GM23338 (cell line): ENCODE results near the gene COPB2. TPM values are rescaled to one million over a fixed set of nuclear protein-coding genes. Genes with fewer than 3 reads are reported as not detected.

Experiments used
- ATAC-seq: fragments of 200-7000 bp; cut with Tn5 transposase; 3 replicates; pipeline ENCODE4 v1.9.1; 2020
- DNase-seq: peaks from one replicate; pipeline ENCODE4 v3.0.0-alpha.2; 2015; ENCODE audit warnings: low spot score
- H2AFZ ChIP-seq: fragments of 200-600 bp; sonication (generic); 2 replicates; pipeline ENCODE4 v1.8.0; 2016; ENCODE audit warnings: antibody characterized with exemption, mild to moderate bottlenecking, moderate library complexity
- H3F3A ChIP-seq: fragments of 200-600 bp; sonication (generic); replicated peaks from 2 replicates; pipeline ENCODE4 v1.8.0; 2017; ENCODE audit warnings: antibody characterized with exemption, mixed run types, low read depth
- H3K27ac ChIP-seq: fragments of 200-600 bp; sonication (generic); 2 replicates; pipeline ENCODE4 v1.6.1; 2016; ENCODE audit warnings: low read depth
- H3K27me3 ChIP-seq: fragments of 200-600 bp; sonication (generic); 2 replicates; pipeline ENCODE4 v1.8.0; 2016; ENCODE audit warnings: mild to moderate bottlenecking, mixed run types, moderate library complexity; ENCODE audit not compliant: insufficient read depth
- H3K36me3 ChIP-seq: fragments of 200-600 bp; sonication (generic); 2 replicates; pipeline ENCODE4 v1.8.0; 2016; ENCODE audit warnings: mild to moderate bottlenecking; ENCODE audit not compliant: insufficient read depth
- H3K4me1 ChIP-seq: fragments of 200-600 bp; sonication (generic); 2 replicates; pipeline ENCODE4 v1.8.0; 2016; ENCODE audit warnings: mild to moderate bottlenecking, moderate library complexity; ENCODE audit not compliant: insufficient read depth
- H3K4me2 ChIP-seq: fragments of 200-600 bp; sonication (generic); 2 replicates; pipeline ENCODE4 v1.7.1; 2017; ENCODE audit warnings: mixed run types
- H3K4me3 ChIP-seq: fragments of 200-600 bp; sonication (generic); 2 replicates; pipeline ENCODE4 v1.6.1; 2016; ENCODE audit warnings: mixed run types
- H3K79me2 ChIP-seq: fragments of 200-600 bp; sonication (generic); replicated peaks from 2 replicates; pipeline ENCODE4 v1.8.0; 2017; ENCODE audit warnings: mild to moderate bottlenecking; ENCODE audit not compliant: insufficient read depth
- H3K9me2 ChIP-seq: fragments of 200-600 bp; sonication (generic); 2 replicates; pipeline ENCODE4 v1.8.0; 2017; ENCODE audit not compliant: insufficient read depth
- H4K20me1 ChIP-seq: fragments of 200-600 bp; sonication (generic); replicated peaks from 2 replicates; pipeline ENCODE4 v1.8.0; 2017; ENCODE audit warnings: mild to moderate bottlenecking; ENCODE audit not compliant: insufficient read depth
- H3K27ac Mint-ChIP-seq: 2 replicates; pipeline ENCODE4 v1.8.0; 2020; ENCODE audit warnings: inconsistent platforms, mild to moderate bottlenecking, moderate library complexity, mixed read lengths
- H3K27me3 Mint-ChIP-seq: 3 replicates; pipeline ENCODE4 v1.8.0; 2022; ENCODE audit warnings: low read depth, mild to moderate bottlenecking, moderate library complexity, mixed read lengths, inconsistent platforms; ENCODE audit not compliant: insufficient read depth, poor library complexity
- H3K36me3 Mint-ChIP-seq: 3 replicates; pipeline ENCODE4 v1.8.0; 2021; ENCODE audit warnings: low read depth, mild to moderate bottlenecking, inconsistent platforms, moderate library complexity, mixed read lengths
- H3K4me1 Mint-ChIP-seq: 3 replicates; pipeline ENCODE4 v1.8.0; 2020; ENCODE audit warnings: mild to moderate bottlenecking, inconsistent platforms, mixed read lengths
- H3K4me3 Mint-ChIP-seq: 3 replicates; pipeline ENCODE4 v1.8.0; 2021; ENCODE audit warnings: moderate library complexity, mild to moderate bottlenecking, inconsistent platforms, mixed read lengths
- H3K9me3 Mint-ChIP-seq: 3 replicates; pipeline ENCODE4 v1.8.0; 2020; ENCODE audit warnings: moderate library complexity, mild to moderate bottlenecking, inconsistent platforms, mixed read lengths
- CREB1 ChIP-seq: fragments of 250-450 bp; sonication (Bioruptor Pico); IDR thresholded peaks from 2 replicates; pipeline ENCODE4 v1.5.0; 2020; ENCODE audit warnings: low read depth, mild to moderate bottlenecking, moderate library complexity
- CTCF ChIP-seq, 2 experiments: fragments of 200-600 bp in 1 of 2; sonication (generic) in 1 of 2; conservative IDR thresholded peaks; 2 replicates each; pipeline versions ENCODE4 v1.5.1 to v1.6.1; 2016 to 2017; ENCODE audit warnings: antibody characterized with exemption in 2 of 2, low read depth in 2 of 2, mild to moderate bottlenecking in 2 of 2, moderate library complexity in 1 of 2
- ETS1 ChIP-seq: IDR thresholded peaks from 2 replicates; pipeline ENCODE4 v1.6.1; 2016; ENCODE audit warnings: antibody characterized with exemption
- EZH2 ChIP-seq: fragments of 200-600 bp; sonication (generic); IDR thresholded peaks from one replicate; pipeline ENCODE4 v1.8.0; 2017; ENCODE audit warnings: antibody characterized with exemption, mild to moderate bottlenecking, low read depth; ENCODE audit not compliant: unreplicated experiment
- EZH2phosphoT487 ChIP-seq: fragments of 200-600 bp; sonication (generic); IDR thresholded peaks from one replicate; pipeline ENCODE4 v1.8.1; 2018; ENCODE audit warnings: antibody characterized with exemption; ENCODE audit not compliant: unreplicated experiment
- JUNB ChIP-seq: IDR thresholded peaks from one replicate; pipeline ENCODE4 v1.6.1; 2016; ENCODE audit warnings: antibody characterized with exemption; ENCODE audit not compliant: unreplicated experiment
- NANOG ChIP-seq: IDR thresholded peaks from 2 replicates; pipeline ENCODE4 v1.6.1; 2016; ENCODE audit warnings: antibody characterized with exemption, borderline replicate concordance
- POLR2AphosphoS5 ChIP-seq: IDR thresholded peaks from 2 replicates; pipeline ENCODE4 v1.6.1; 2016; ENCODE audit warnings: antibody characterized with exemption, low read depth
- STAT1 ChIP-seq: IDR thresholded peaks from one replicate; pipeline ENCODE4 v1.6.1; 2016; ENCODE audit warnings: antibody characterized with exemption; ENCODE audit not compliant: unreplicated experiment
- ZNF114 ChIP-seq: fragments of 250-450 bp; sonication (Bioruptor Pico); IDR thresholded peaks from 2 replicates; pipeline ENCODE4 v1.5.0; 2020; ENCODE audit warnings: mild to moderate bottlenecking, moderate library complexity
- ZNF331 ChIP-seq: fragments of 250-450 bp; sonication (Bioruptor Pico); IDR thresholded peaks from 2 replicates; pipeline ENCODE4 v1.5.0; 2020; ENCODE audit warnings: low read depth, mild to moderate bottlenecking, moderate library complexity
- ZNF462 ChIP-seq: fragments of 250-450 bp; sonication (Bioruptor Pico); IDR thresholded peaks from 2 replicates; pipeline ENCODE4 v1.5.0; 2020; ENCODE audit warnings: mild to moderate bottlenecking, moderate library complexity
- polyA plus RNA-seq: library from polyadenylated mRNA; unstranded; fragments of >200 nt; fragmentation: Nextera tagmentation; extraction: Ambion mirVana; gene quantifications from 2 replicates; pipeline ENCODE4 v1.2.1, GENCODE V29; 2016
- total RNA-seq: library from RNA; depleted of rRNA; stranded (reverse); fragments of >200 nt; shearing (Covaris generic); gene quantifications from 2 replicates; pipeline ENCODE4 v1.2.3, GENCODE V29; 2014

The COPB2 gene
- total and polyA plus RNA-seq, 2 experiments from 2014 or later: 48.2 to 89.1 TPM

DNA sequence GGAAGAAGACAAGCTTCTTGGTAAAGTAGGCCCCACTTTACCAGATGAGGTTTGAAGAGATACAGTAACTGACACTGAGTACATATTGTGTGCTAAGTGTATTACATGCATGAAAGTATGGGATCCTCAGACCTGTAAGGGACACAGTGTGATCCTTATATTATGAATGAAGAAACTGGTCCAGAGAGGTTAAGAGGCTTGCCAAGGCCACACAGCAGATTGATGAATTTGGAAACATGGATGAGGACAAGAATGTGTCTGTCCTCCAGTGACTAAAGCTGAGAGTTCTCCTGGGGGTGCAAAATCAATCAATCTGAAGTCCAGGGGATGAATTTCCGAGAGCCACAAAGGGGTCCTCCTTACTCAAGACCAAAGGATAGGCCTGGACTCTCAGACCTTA, 77.0 kb downstream of the COPB2 start (continued):
- no peak for TF ChIP-seq ZNF462 (CRISPR knock-in tag)

DNA sequence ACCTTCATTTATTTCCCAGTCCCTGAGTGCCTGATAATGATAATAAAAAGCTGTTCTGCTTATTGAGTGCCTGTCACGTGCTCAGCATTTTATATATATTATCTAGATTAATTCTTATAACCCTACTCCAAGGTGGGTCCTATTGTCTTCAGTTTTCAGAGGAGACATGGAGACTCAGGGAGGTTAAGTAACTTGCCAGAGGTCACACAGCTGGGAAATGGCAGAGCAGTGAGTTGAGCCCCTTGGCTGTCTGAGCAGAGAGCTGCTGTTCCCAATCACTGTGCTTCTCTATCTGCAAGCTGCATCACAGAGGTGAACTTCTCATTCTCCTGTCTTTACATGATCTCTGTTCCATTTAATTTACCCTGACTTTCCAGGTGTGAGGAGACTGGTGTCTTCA, 77.9 kb downstream of the COPB2 start:
- Histone ChIP-seq H3K27me3 (no peaks in the 10 kb centered on the region), H3K36me3 (no peaks in the 10 kb centered on the region), H4K20me1 (no peaks in the 10 kb centered on the region), H3K4me2 (no peak overlapping the region), H3K4me1 (no peaks in the 10 kb centered on the region; the same call in 1 of the 2 replicates), H2AFZ (no peak overlapping the region), H3K4me3 (no peak overlapping the region), H3K9me2 (peaks cover 2% of the 10 kb centered on the region; the same call in 1 of the 2 replicates), H3F3A (no peaks in the 10 kb centered on the region), H3K27ac (no peak overlapping the region), H3K79me2 (no peaks in the 10 kb centered on the region)
- Mint-ChIP-seq H3K4me3 (no peak overlapping the region), H3K27ac (no peak overlapping the region), H3K36me3 (no peaks in the 10 kb centered on the region; the same call in 2 of the 3 replicates), H3K4me1 (peaks cover 6% of the 10 kb centered on the region), H3K27me3 (peaks cover 9% of the 10 kb centered on the region), H3K9me3 (no peaks in the 10 kb centered on the region)
- ATAC-seq (no peak), DNase-seq (no peak)
- TF ChIP-seq EZH2 (no peak), CREB1 (CRISPR knock-in tag) (no peak), STAT1 (no peak)

GRCh38 chr3:139310474-139310933, 78.9 kb downstream of the COPB2 start:
- H3K4me1 Mint-ChIP-seq: peaks cover 9% of the 10 kb centered on the region
- Histone ChIP-seq H3K27me3 (no peaks in the 10 kb centered on the region), H3K79me2 (no peaks in the 10 kb centered on the region), H3K9me2 (peaks cover 2% of the 10 kb centered on the region; the same call in 1 of the 2 replicates), H3K36me3 (no peaks in the 10 kb centered on the region), H3K4me2 (no peak overlapping the region), H4K20me1 (no peaks in the 10 kb centered on the region), H3K4me1 (no peaks in the 10 kb centered on the region; the same call in 1 of the 2 replicates), H3K27ac (no peak overlapping the region), H3K4me3 (no peak overlapping the region), H2AFZ (no peak overlapping the region), H3F3A (no peaks in the 10 kb centered on the region)
- no peak overlapping the region for H3K27ac Mint-ChIP-seq
- ATAC-seq (no peak), DNase-seq (no peak)
- no peaks in the 10 kb centered on the region for H3K9me3 Mint-ChIP-seq
- H3K36me3 Mint-ChIP-seq: no peaks in the 10 kb centered on the region; the same call in 2 of the 3 replicates
- H3K27me3 Mint-ChIP-seq: peaks cover 12% of the 10 kb centered on the region
- H3K4me3 Mint-ChIP-seq: no peak overlapping the region
- TF ChIP-seq ZNF114 (no peak), EZH2 (no peak), ETS1 (no peak), ZNF331 (CRISPR knock-in tag) (no peak), EZH2phosphoT487 (no peak), POLR2AphosphoS5 (no peak), NANOG (no peak), JUNB (no peak), CTCF (conservative IDR thresholded peaks at IDR 0.05; ENCODE audit: low read depth in 2 of 2) (no peak)
